ENCODE results near the gene CISD3. TPM values are rescaled to one million over a fixed set of nuclear protein-coding genes. Genes with fewer than 3 reads are reported as not detected.
A peak's percentile ranks its signal among the peaks of the same experiment; 100 is the strongest.

CISD3 gene
- total and polyA plus RNA-seq, 10 of the 15 experiments (the other 5 are each of a cell fraction or from before 2014, with no cell fraction given): 2.6 to 38.1 (median 8.1) TPM

GRCh38 chr17:38752308-38753070 is 22.3 kb downstream of the CISD3 start, which contains the start of gene PSMB3 (continued):
- TF ChIP-seq, protein P1, sequence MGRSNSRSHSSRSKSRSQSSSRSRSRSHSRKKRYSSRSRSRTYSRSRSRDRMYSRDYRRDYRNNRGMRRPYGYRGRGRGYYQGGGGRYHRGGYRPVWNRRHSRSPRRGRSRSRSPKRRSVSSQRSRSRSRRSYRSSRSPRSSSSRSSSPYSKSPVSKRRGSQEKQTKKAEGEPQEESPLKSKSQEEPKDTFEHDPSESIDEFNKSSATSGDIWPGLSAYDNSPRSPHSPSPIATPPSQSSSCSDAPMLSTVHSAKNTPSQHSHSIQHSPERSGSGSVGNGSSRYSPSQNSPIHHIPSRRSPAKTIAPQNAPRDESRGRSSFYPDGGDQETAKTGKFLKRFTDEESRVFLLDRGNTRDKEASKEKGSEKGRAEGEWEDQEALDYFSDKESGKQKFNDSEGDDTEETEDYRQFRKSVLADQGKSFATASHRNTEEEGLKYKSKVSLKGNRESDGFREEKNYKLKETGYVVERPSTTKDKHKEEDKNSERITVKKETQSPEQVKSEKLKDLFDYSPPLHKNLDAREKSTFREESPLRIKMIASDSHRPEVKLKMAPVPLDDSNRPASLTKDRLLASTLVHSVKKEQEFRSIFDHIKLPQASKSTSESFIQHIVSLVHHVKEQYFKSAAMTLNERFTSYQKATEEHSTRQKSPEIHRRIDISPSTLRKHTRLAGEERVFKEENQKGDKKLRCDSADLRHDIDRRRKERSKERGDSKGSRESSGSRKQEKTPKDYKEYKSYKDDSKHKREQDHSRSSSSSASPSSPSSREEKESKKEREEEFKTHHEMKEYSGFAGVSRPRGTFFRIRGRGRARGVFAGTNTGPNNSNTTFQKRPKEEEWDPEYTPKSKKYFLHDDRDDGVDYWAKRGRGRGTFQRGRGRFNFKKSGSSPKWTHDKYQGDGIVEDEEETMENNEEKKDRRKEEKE (IDR thresholded peaks at IDR 0.05): no peak
- no peak for TF ChIP-seq CBX3 (IDR thresholded peaks at IDR 0.05; ENCODE audit: borderline replicate concordance, low read depth)
- no peak for TF ChIP-seq RCOR1 (conservative IDR thresholded peaks at IDR 0.05; ENCODE audit: low read depth, low read length)
- peak; percentile 93 for TF ChIP-seq RAD51 (IDR thresholded peaks at IDR 0.05)
- TF ChIP-seq, protein P2, sequence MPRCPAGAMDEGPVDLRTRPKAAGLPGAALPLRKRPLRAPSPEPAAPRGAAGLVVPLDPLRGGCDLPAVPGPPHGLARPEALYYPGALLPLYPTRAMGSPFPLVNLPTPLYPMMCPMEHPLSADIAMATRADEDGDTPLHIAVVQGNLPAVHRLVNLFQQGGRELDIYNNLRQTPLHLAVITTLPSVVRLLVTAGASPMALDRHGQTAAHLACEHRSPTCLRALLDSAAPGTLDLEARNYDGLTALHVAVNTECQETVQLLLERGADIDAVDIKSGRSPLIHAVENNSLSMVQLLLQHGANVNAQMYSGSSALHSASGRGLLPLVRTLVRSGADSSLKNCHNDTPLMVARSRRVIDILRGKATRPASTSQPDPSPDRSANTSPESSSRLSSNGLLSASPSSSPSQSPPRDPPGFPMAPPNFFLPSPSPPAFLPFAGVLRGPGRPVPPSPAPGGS (IDR thresholded peaks at IDR 0.05; ENCODE audit: borderline replicate concordance, insufficient read depth, low read depth, low read length, poor library complexity, severe bottlenecking): no peak
- TF ChIP-seq MAX (IDR thresholded peaks at IDR 0.05; ENCODE audit: low read depth, low read length): peak; percentile 99
- TF ChIP-seq MTA3 (IDR thresholded peaks at IDR 0.05; ENCODE audit: borderline replicate concordance, low read length): no peak
- no peak for TF ChIP-seq ZNF592 (IDR thresholded peaks at IDR 0.05)
- no peak for TF ChIP-seq MYB (IDR thresholded peaks at IDR 0.05; ENCODE audit: borderline replicate concordance, low read depth, low read length)
- TF ChIP-seq, protein P3, sequence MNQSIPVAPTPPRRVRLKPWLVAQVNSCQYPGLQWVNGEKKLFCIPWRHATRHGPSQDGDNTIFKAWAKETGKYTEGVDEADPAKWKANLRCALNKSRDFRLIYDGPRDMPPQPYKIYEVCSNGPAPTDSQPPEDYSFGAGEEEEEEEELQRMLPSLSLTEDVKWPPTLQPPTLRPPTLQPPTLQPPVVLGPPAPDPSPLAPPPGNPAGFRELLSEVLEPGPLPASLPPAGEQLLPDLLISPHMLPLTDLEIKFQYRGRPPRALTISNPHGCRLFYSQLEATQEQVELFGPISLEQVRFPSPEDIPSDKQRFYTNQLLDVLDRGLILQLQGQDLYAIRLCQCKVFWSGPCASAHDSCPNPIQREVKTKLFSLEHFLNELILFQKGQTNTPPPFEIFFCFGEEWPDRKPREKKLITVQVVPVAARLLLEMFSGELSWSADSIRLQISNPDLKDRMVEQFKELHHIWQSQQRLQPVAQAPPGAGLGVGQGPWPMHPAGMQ (IDR thresholded peaks at IDR 0.05; ENCODE audit: borderline replicate concordance): no peak
- peak; percentile 27; the same call in 1 of the 2 replicates for TF ChIP-seq ESRRA (IDR thresholded peaks at IDR 0.05; ENCODE audit: low read length)
- TF ChIP-seq, protein P4, sequence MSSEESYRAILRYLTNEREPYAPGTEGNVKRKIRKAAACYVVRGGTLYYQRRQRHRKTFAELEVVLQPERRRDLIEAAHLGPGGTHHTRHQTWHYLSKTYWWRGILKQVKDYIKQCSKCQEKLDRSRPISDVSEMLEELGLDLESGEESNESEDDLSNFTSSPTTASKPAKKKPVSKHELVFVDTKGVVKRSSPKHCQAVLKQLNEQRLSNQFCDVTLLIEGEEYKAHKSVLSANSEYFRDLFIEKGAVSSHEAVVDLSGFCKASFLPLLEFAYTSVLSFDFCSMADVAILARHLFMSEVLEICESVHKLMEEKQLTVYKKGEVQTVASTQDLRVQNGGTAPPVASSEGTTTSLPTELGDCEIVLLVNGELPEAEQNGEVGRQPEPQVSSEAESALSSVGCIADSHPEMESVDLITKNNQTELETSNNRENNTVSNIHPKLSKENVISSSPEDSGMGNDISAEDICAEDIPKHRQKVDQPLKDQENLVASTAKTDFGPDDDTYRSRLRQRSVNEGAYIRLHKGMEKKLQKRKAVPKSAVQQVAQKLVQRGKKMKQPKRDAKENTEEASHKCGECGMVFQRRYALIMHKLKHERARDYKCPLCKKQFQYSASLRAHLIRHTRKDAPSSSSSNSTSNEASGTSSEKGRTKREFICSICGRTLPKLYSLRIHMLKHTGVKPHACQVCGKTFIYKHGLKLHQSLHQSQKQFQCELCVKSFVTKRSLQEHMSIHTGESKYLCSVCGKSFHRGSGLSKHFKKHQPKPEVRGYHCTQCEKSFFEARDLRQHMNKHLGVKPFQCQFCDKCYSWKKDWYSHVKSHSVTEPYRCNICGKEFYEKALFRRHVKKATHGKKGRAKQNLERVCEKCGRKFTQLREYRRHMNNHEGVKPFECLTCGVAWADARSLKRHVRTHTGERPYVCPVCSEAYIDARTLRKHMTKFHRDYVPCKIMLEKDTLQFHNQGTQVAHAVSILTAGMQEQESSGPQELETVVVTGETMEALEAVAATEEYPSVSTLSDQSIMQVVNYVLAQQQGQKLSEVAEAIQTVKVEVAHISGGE (CRISPR knock-in tag; IDR thresholded peaks at IDR 0.05): no peak
- TF ChIP-seq NFIC (IDR thresholded peaks at IDR 0.05; ENCODE audit: low read depth, low read length): no peak
- peak; percentile 90 for TF ChIP-seq NFYA (IDR thresholded peaks at IDR 0.05; ENCODE audit: borderline replicate concordance, low read depth, low read length)
- TF ChIP-seq FOXK2 (IDR thresholded peaks at IDR 0.05): peak; percentile 61

Measured in GM12878 (cell line).